ENCODE data around the gene ASB11. TPM values are rescaled to one million over a fixed set of nuclear protein-coding genes. Genes with fewer than 3 reads are reported as not detected.

Gene ASB11
- total RNA-seq, 4 donors from 2014 or later = not detected

- no peak for DNase-seq (ENCODE audit: extremely low spot score)
- no peak for TF ChIP-seq EP300 (IDR thresholded peaks at IDR 0.05)
- TF ChIP-seq POLR2AphosphoS5 (IDR thresholded peaks at IDR 0.05) = no peak
- no peak for TF ChIP-seq POLR2A (IDR thresholded peaks at IDR 0.05; ENCODE audit: low read depth)
- no peak for TF ChIP-seq CTCF (IDR thresholded peaks at IDR 0.05)
- intact Hi-C loops (cut with DNase I) = no loop called here
- H3K27me3 ChIP-seq = no peaks in the 10 kb centered on the region
- no peaks in the 10 kb centered on the region for H3K36me3 ChIP-seq
- no peaks in the 10 kb centered on the region for H3K4me1 ChIP-seq
- H3K4me3 ChIP-seq = no peak overlapping the region
- 50% methylated on average over 1 of the region's 1 CpG for WGBS
- H3K27ac ChIP-seq (replicated peaks in 1 of 4) = no peak overlapping the region
- H3K9me3 ChIP-seq = no peaks in the 10 kb centered on the region
Measured at GRCh38 chrX:15235001-15235400, 80.4 kb downstream of the ASB11 start.

GRCh38 chrX:15233416-15234015, 81.9 kb downstream of the ASB11 start:
- TF ChIP-seq CTCF (IDR thresholded peaks at IDR 0.05) = no peak
- TF ChIP-seq POLR2AphosphoS5 (IDR thresholded peaks at IDR 0.05) = no peak
- TF ChIP-seq EP300 (IDR thresholded peaks at IDR 0.05) = no peak
- TF ChIP-seq POLR2A (IDR thresholded peaks at IDR 0.05; ENCODE audit: low read depth) = no peak
- Histone ChIP-seq H3K4me1 (no peaks in the 10 kb centered on the region), H3K4me3 (no peak overlapping the region), H3K27ac (replicated peaks in 1 of 4) (no peak overlapping the region), H3K36me3 (no peaks in the 10 kb centered on the region), H3K27me3 (no peaks in the 10 kb centered on the region), H3K9me3 (no peaks in the 10 kb centered on the region)
- intact Hi-C loops (cut with DNase I) = no loop called here
- 66% methylated on average over 3 of the region's 3 CpGs for WGBS
- no peak for DNase-seq (ENCODE audit: extremely low spot score)

Other genes with a start within 250 kb of the ASB11 start
- gene ASB9, start 45.6 kb downstream of the ASB11 start, total RNA-seq = 1 to 10 TPM; 2.1 to 3.9 (median 2.6) TPM
- 1 to 10 TPM; 3.2 to 6.6 (median 4.2) TPM for gene PIGA, start 19.9 kb upstream of the ASB11 start, total RNA-seq
- 1 to 10 TPM; 1.8 to 6.0 (median 3.7) TPM for gene VEGFD, start 68.8 kb upstream of the ASB11 start, total RNA-seq
- 10 to 100 TPM; 12.1 to 24.9 (median 19.3) TPM for gene PIR, start 177.7 kb upstream of the ASB11 start, total RNA-seq
- gene BMX, start 185.2 kb upstream of the ASB11 start, total RNA-seq = 1 to 10 TPM; 2.0 to 2.9 (median 2.7) TPM